GM19324 (cell line): ENCODE data around the gene DYNC2LI1.

Experiments
- ATAC-seq: cut with Tn5 transposase; IDR thresholded peaks from one replicate; pipeline ENCODE4 v1.9.1; 2021; ENCODE audit warnings: mild to moderate bottlenecking, moderate library complexity; ENCODE audit not compliant: unreplicated experiment, low FRiP score

Gene DYNC2LI1

GRCh38 chr2:43762286-43762685, 11.6 kb upstream of the DYNC2LI1 start:
- no peak for ATAC-seq

GRCh38 chr2:43763091-43763490, 10.7 kb upstream of the DYNC2LI1 start:
- ATAC-seq, result no peak

GRCh38 chr2:43764086-43764705, 9.6 kb upstream of the DYNC2LI1 start:
- no peak for ATAC-seq

GRCh38 chr2:43766006-43766405, 7.8 kb upstream of the DYNC2LI1 start:
- no peak for ATAC-seq

- ATAC-seq, result no peak
Observed at GRCh38 chr2:43774617-43775016, 778 bp downstream of the DYNC2LI1 start.

- ATAC-seq, result no peak
Observed at GRCh38 chr2:43776324-43776723, 2.5 kb downstream of the DYNC2LI1 start.

GRCh38 chr2:43777306-43777926, 3.6 kb downstream of the DYNC2LI1 start:
- ATAC-seq, result no peak

GRCh38 chr2:43778233-43778632, 4.4 kb downstream of the DYNC2LI1 start:
- ATAC-seq, result no peak

- no peak for ATAC-seq
Observed at GRCh38 chr2:43787895-43788294, 14.1 kb downstream of the DYNC2LI1 start.

GRCh38 chr2:43788646-43789045, 14.8 kb downstream of the DYNC2LI1 start:
- ATAC-seq, result no peak

- ATAC-seq, result no peak
Observed at GRCh38 chr2:43790147-43790546, 16.3 kb downstream of the DYNC2LI1 start.

GRCh38 chr2:43791035-43791765, 17.4 kb downstream of the DYNC2LI1 start:
- ATAC-seq, result no peak

GRCh38 chr2:43792653-43793052, 18.8 kb downstream of the DYNC2LI1 start:
- no peak for ATAC-seq

- ATAC-seq, result no peak
Observed at GRCh38 chr2:43794956-43795355, 21.1 kb downstream of the DYNC2LI1 start.

GRCh38 chr2:43796206-43796605, 22.4 kb downstream of the DYNC2LI1 start:
- ATAC-seq, result no peak

- ATAC-seq, result no peak
Observed at GRCh38 chr2:43798300-43798699, 24.5 kb downstream of the DYNC2LI1 start.

- no peak for ATAC-seq
Observed at GRCh38 chr2:43800894-43801293, 27.1 kb downstream of the DYNC2LI1 start.

- no peak for ATAC-seq
Observed at GRCh38 chr2:43802135-43802534, 28.3 kb downstream of the DYNC2LI1 start.

- no peak for ATAC-seq
Observed at GRCh38 chr2:43803113-43803512, 29.3 kb downstream of the DYNC2LI1 start.

- no peak for ATAC-seq
Observed at GRCh38 chr2:43806719-43807031, 32.8 kb downstream of the DYNC2LI1 start.

- no peak for ATAC-seq
Observed at GRCh38 chr2:43810452-43810851, 36.6 kb downstream of the DYNC2LI1 start.

GRCh38 chr2:43810888-43811287, 37.0 kb downstream of the DYNC2LI1 start:
- no peak for ATAC-seq
